Measurements from ENCODE around the gene CPA2. TPM values are rescaled to one million over a fixed set of nuclear protein-coding genes. Genes with fewer than 3 reads are reported as not detected.
"Not testable (repeated sequence)": the region's sequence is repeated elsewhere in the genome, so short reads cannot be mapped to it uniquely, and the experiment has no call there.

CPA2 gene
- 28.4 TPM for polyA plus RNA-seq
- long read RNA-seq, donor 1, partial matches to known transcripts = 0 of 3 reads
- long read RNA-seq, donor 1, other reads (novel, unspliced or antisense) = 0 of 3 reads
- long read RNA-seq, donor 2, transcript CPA2-201 (11 exons, 1,366 nt) = major isoform, 12 of 19 reads
- long read RNA-seq, donor 2, partial matches to known transcripts = 6 of 19 reads
- long read RNA-seq, donor 2, other reads (novel, unspliced or antisense) = 0 of 19 reads
- long read RNA-seq, donor 3, transcript CPA2-201 (11 exons, 1,366 nt) = major isoform, 19 of 21 reads
- long read RNA-seq, donor 3, partial matches to known transcripts = 0 of 21 reads
- long read RNA-seq, donor 3, other reads (novel, unspliced or antisense) = 0 of 21 reads
- long read RNA-seq, donor 4 = 0 reads
- long read RNA-seq, donor 5 = 0 reads
- long read RNA-seq, donor 6, transcript CPA2-201 (11 exons, 1,366 nt) = major isoform, 24 of 25 reads
- long read RNA-seq, donor 6, partial matches to known transcripts = 0 of 25 reads
- long read RNA-seq, donor 6, other reads (novel, unspliced or antisense) = 0 of 25 reads
- long read RNA-seq, donor 7 = 0 reads
- long read RNA-seq, donor 8, transcript CPA2-201 (11 exons, 1,366 nt) = major isoform, 20 of 25 reads
- long read RNA-seq, donor 8, partial matches to known transcripts = 5 of 25 reads
- long read RNA-seq, donor 8, other reads (novel, unspliced or antisense) = 0 of 25 reads
- long read RNA-seq, donor 9, transcript CPA2-201 (11 exons, 1,366 nt) = major isoform, 12 of 18 reads
- long read RNA-seq, donor 9, partial matches to known transcripts = 5 of 18 reads
- long read RNA-seq, donor 9, other reads (novel, unspliced or antisense) = 0 of 18 reads
- long read RNA-seq, donor 10, transcript CPA2-201 (11 exons, 1,366 nt) = major isoform, 26 of 34 reads
- long read RNA-seq, donor 10, partial matches to known transcripts = 7 of 34 reads
- long read RNA-seq, donor 10, other reads (novel, unspliced or antisense) = 0 of 34 reads
- long read RNA-seq, donor 11, transcript CPA2-201 (11 exons, 1,366 nt) = major isoform, 22 of 23 reads
- long read RNA-seq, donor 11, partial matches to known transcripts = 0 of 23 reads
- long read RNA-seq, donor 11, other reads (novel, unspliced or antisense) = 0 of 23 reads

- Histone ChIP-seq H3K36me3 (ENCODE audit: control insufficient read depth, insufficient read depth, low read length) (no peaks in the 10 kb centered on the region), H3K9me3 (ENCODE audit: control insufficient read depth, low read depth, low read length) (no peaks in the 10 kb centered on the region), H3K4me3 (ENCODE audit: low read length) (no peak within 1 kb of the TSS), H3K27ac (ENCODE audit: low read length) (peak within 1 kb of the TSS; percentile 27), H3K4me1 (ENCODE audit: control insufficient read depth, insufficient read depth, low read length) (peaks cover 8% of the 10 kb centered on the region), H3K27me3 (ENCODE audit: control insufficient read depth, insufficient read depth, low read length) (no peaks in the 10 kb centered on the region)
- peak; percentile 45 to 80 for DNase-seq
- whole genome bisulfite sequencing (ENCODE audit: insufficient coverage, low lambda C conversion rate) = no CpG with 5 or more reads among the region's 3 CpGs
Measured at GRCh38 chr7:130266258-130266960, at the start of gene CPA2. Gene CPA2, plus strand, starts transcription at chr7:130266863. Its CDS starts 19 bp downstream, at chr7:130266882.

- Histone ChIP-seq H3K4me1 (ENCODE audit: control insufficient read depth, insufficient read depth, low read length) (peaks cover 12% of the 10 kb centered on the region), H3K9me3 (ENCODE audit: control insufficient read depth, low read depth, low read length) (no peaks in the 10 kb centered on the region), H3K4me3 (ENCODE audit: low read length) (no peak overlapping the region), H3K27me3 (ENCODE audit: control insufficient read depth, insufficient read depth, low read length) (no peaks in the 10 kb centered on the region), H3K27ac (ENCODE audit: low read length) (no peak overlapping the region), H3K36me3 (ENCODE audit: control insufficient read depth, insufficient read depth, low read length) (no peaks in the 10 kb centered on the region)
- peak; percentile 37 to 77 for DNase-seq
- WGBS (ENCODE audit: insufficient coverage, low lambda C conversion rate) = 83% methylated on average over 1 of the region's 5 CpGs
Measured at GRCh38 chr7:130218806-130219620, 47.6 kb upstream of the CPA2 start.

- no peak overlapping the region for H3K27ac ChIP-seq (ENCODE audit: low read length)
- no peaks in the 10 kb centered on the region for H3K27me3 ChIP-seq (ENCODE audit: control insufficient read depth, insufficient read depth, low read length)
- no peaks in the 10 kb centered on the region for H3K9me3 ChIP-seq (ENCODE audit: control insufficient read depth, low read depth, low read length)
- H3K36me3 ChIP-seq (ENCODE audit: control insufficient read depth, insufficient read depth, low read length) = no peaks in the 10 kb centered on the region
- no peak for DNase-seq
- no peak overlapping the region for H3K4me3 ChIP-seq (ENCODE audit: low read length)
- H3K4me1 ChIP-seq (ENCODE audit: control insufficient read depth, insufficient read depth, low read length) = peaks cover 12% of the 10 kb centered on the region
- no CpG with 5 or more reads among the region's 9 CpGs for WGBS (ENCODE audit: insufficient coverage, low lambda C conversion rate)
Measured at GRCh38 chr7:130219871-130220270, 46.8 kb upstream of the CPA2 start.

DNA sequence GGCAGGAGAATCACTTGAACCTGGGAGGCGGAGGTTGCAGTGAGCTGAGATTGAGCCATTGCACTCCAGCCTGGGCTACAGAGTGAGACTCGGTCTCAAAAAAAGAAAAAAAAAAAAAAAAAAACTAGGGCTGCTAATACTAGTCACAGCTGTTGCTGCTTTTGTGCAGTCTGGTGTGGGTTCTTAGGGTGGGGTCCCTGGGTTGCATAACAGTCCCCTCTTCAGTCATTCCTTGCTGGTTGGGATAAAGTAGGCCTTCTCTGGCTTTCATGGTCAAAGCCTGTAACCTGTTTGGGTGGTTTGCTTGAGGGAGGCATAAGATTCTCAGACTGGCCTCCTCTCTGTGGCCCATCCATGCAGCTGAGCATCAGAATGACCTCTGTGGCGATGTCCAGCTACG lies 44.9 kb upstream of the CPA2 start:
- no peaks in the 10 kb centered on the region for H3K27me3 ChIP-seq (ENCODE audit: control insufficient read depth, insufficient read depth, low read length)
- H3K4me1 ChIP-seq (ENCODE audit: control insufficient read depth, insufficient read depth, low read length) = peaks cover 12% of the 10 kb centered on the region
- no CpG with 5 or more reads among the region's 4 CpGs for WGBS (ENCODE audit: insufficient coverage, low lambda C conversion rate)
- H3K9me3 ChIP-seq (ENCODE audit: control insufficient read depth, low read depth, low read length) = no peaks in the 10 kb centered on the region
- H3K27ac ChIP-seq (ENCODE audit: low read length) = no peak overlapping the region
- H3K36me3 ChIP-seq (ENCODE audit: control insufficient read depth, insufficient read depth, low read length) = no peaks in the 10 kb centered on the region
- no peak for DNase-seq
- H3K4me3 ChIP-seq (ENCODE audit: low read length) = no peak overlapping the region

- Histone ChIP-seq H3K27ac (ENCODE audit: low read length) (no peak overlapping the region), H3K27me3 (ENCODE audit: control insufficient read depth, insufficient read depth, low read length) (no peaks in the 10 kb centered on the region), H3K4me3 (ENCODE audit: low read length) (no peak overlapping the region), H3K9me3 (ENCODE audit: control insufficient read depth, low read depth, low read length) (no peaks in the 10 kb centered on the region), H3K4me1 (ENCODE audit: control insufficient read depth, insufficient read depth, low read length) (peaks cover 9% of the 10 kb centered on the region), H3K36me3 (ENCODE audit: control insufficient read depth, insufficient read depth, low read length) (no peaks in the 10 kb centered on the region)
- no CpG with 5 or more reads among the region's 1 CpG for WGBS (ENCODE audit: insufficient coverage, low lambda C conversion rate)
- no peak for DNase-seq
Measured at GRCh38 chr7:130223646-130224045, 43.0 kb upstream of the CPA2 start.

DNA sequence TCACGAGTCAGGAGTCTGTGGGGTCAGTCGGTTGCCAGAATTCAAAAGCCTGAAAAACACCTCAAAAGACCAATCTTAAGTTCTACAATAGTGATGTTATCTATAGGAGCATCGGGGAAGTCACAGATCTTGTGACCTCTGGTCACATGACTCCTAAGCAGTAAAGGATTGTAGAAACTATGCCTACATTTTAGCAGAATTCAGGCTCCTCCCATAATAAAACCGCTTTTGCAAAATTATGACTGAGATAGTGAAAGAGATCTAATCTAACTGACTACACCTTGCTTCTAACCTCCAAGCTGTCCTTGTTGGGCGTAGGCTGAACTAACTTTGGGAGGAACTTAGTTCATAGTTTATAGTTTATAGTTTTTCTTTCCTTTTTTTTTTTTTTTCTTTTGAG lies 42.5 kb upstream of the CPA2 start:
- Histone ChIP-seq H3K4me1 (ENCODE audit: control insufficient read depth, insufficient read depth, low read length) (peaks cover 6% of the 10 kb centered on the region), H3K9me3 (ENCODE audit: control insufficient read depth, low read depth, low read length) (no peaks in the 10 kb centered on the region), H3K4me3 (ENCODE audit: low read length) (no peak overlapping the region), H3K36me3 (ENCODE audit: control insufficient read depth, insufficient read depth, low read length) (no peaks in the 10 kb centered on the region), H3K27ac (ENCODE audit: low read length) (no peak overlapping the region), H3K27me3 (ENCODE audit: control insufficient read depth, insufficient read depth, low read length) (no peaks in the 10 kb centered on the region)
- no CpG with 5 or more reads among the region's 5 CpGs for WGBS (ENCODE audit: insufficient coverage, low lambda C conversion rate)
- peak in 1 of 2 donors; percentile 37 for DNase-seq

GRCh38 chr7:130224923-130225322 lies 41.7 kb upstream of the CPA2 start:
- not testable (repeated sequence) for H3K9me3 ChIP-seq (ENCODE audit: control insufficient read depth, low read depth, low read length); H3K27ac ChIP-seq (ENCODE audit: low read length); H3K36me3 ChIP-seq (ENCODE audit: control insufficient read depth, insufficient read depth, low read length); DNase-seq; H3K27me3 ChIP-seq (ENCODE audit: control insufficient read depth, insufficient read depth, low read length); H3K4me3 ChIP-seq (ENCODE audit: low read length); H3K4me1 ChIP-seq (ENCODE audit: control insufficient read depth, insufficient read depth, low read length)
- WGBS (ENCODE audit: insufficient coverage, low lambda C conversion rate) = no CpG with 5 or more reads among the region's 3 CpGs

GRCh38 chr7:130226333-130226732 lies 40.3 kb upstream of the CPA2 start:
- Histone ChIP-seq H3K27ac (ENCODE audit: low read length) (no peak overlapping the region), H3K4me1 (ENCODE audit: control insufficient read depth, insufficient read depth, low read length) (peaks cover 5% of the 10 kb centered on the region), H3K36me3 (ENCODE audit: control insufficient read depth, insufficient read depth, low read length) (no peaks in the 10 kb centered on the region), H3K9me3 (ENCODE audit: control insufficient read depth, low read depth, low read length) (no peaks in the 10 kb centered on the region), H3K4me3 (ENCODE audit: low read length) (no peak overlapping the region), H3K27me3 (ENCODE audit: control insufficient read depth, insufficient read depth, low read length) (no peaks in the 10 kb centered on the region)
- WGBS (ENCODE audit: insufficient coverage, low lambda C conversion rate) = 86% methylated on average over 1 of the region's 1 CpG
- DNase-seq = no peak

- no peak overlapping the region for H3K27ac ChIP-seq (ENCODE audit: low read length)
- no peaks in the 10 kb centered on the region for H3K36me3 ChIP-seq (ENCODE audit: control insufficient read depth, insufficient read depth, low read length)
- H3K27me3 ChIP-seq (ENCODE audit: control insufficient read depth, insufficient read depth, low read length) = no peaks in the 10 kb centered on the region
- DNase-seq = no peak
- no peak overlapping the region for H3K4me3 ChIP-seq (ENCODE audit: low read length)
- no peaks in the 10 kb centered on the region for H3K9me3 ChIP-seq (ENCODE audit: control insufficient read depth, low read depth, low read length)
- no CpG with 5 or more reads among the region's 1 CpG for WGBS (ENCODE audit: insufficient coverage, low lambda C conversion rate)
- peaks cover 12% of the 10 kb centered on the region for H3K4me1 ChIP-seq (ENCODE audit: control insufficient read depth, insufficient read depth, low read length)
Measured at GRCh38 chr7:130227883-130228575, 38.6 kb upstream of the CPA2 start.

All from large intestine (tissue), 12 donors.